Measurements from ENCODE around the gene EMX1.

The EMX1 gene

GRCh38 chr2:72917138-72917876, at the start of gene EMX1:
TSS of gene EMX1 (plus strand) at chr2:72917519. CDS start at chr2:72917853, 334 bp downstream.
- H3K9ac ChIP-seq (ENCODE audit: low read length), result no peak within 1 kb of the TSS
- peaks cover 5% of the 10 kb centered on the region for H3K9me3 ChIP-seq (ENCODE audit: low read length)
- H3K27me3 ChIP-seq (ENCODE audit: control insufficient read depth in 1 of 2, insufficient read depth in 2 of 2, low read length in 2 of 2), result peaks cover 73 to 95% of the 10 kb centered on the region in 2 donors
- no peaks in the 10 kb centered on the region for H3K36me3 ChIP-seq (ENCODE audit: insufficient read depth, low read length)
- peaks cover 33% of the 10 kb centered on the region for H3K4me1 ChIP-seq (ENCODE audit: insufficient read depth, low read length)
- H3K4me3 ChIP-seq (ENCODE audit: low read depth in 1 of 2, low read length in 2 of 2), result peak within 1 kb of the TSS; percentile 38 to 49
- no peak within 1 kb of the TSS for H3K27ac ChIP-seq (ENCODE audit: low read depth, low read length)

DNA sequence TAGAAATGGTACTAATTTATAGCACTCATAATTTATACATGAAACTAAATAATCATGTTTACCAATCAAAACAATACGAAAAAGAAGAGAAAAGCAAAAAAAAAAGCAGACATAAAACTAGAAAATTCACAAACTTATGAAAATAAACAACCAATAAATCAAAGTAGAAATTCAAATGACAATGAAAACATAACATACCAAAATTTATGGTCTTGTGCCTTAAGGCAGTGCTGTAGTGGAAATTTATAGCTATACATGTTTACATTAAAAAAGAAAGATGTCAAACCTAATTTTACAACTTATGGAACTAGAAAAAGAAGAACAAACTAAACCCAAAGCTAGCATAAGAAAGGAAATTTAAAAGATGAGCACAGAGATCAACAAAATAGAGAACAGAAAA, 46.3 kb upstream of the EMX1 start:
- no peak overlapping the region for H3K4me3 ChIP-seq (ENCODE audit: low read depth in 1 of 2, low read length in 2 of 2)
- no peaks in the 10 kb centered on the region for H3K27me3 ChIP-seq (ENCODE audit: control insufficient read depth in 1 of 2, insufficient read depth in 2 of 2, low read length in 2 of 2)
- H3K9me3 ChIP-seq (ENCODE audit: low read length), result no peaks in the 10 kb centered on the region
- H3K9ac ChIP-seq (ENCODE audit: low read length), result no peak overlapping the region
- no peak overlapping the region for H3K27ac ChIP-seq (ENCODE audit: low read depth, low read length)
- H3K36me3 ChIP-seq (ENCODE audit: insufficient read depth, low read length), result no peaks in the 10 kb centered on the region
- H3K4me1 ChIP-seq (ENCODE audit: insufficient read depth, low read length), result no peaks in the 10 kb centered on the region

- Histone ChIP-seq H3K9ac (ENCODE audit: low read length) (no peak overlapping the region), H3K27me3 (ENCODE audit: control insufficient read depth in 1 of 2, insufficient read depth in 2 of 2, low read length in 2 of 2) (no peaks in the 10 kb centered on the region), H3K27ac (ENCODE audit: low read depth, low read length) (no peak overlapping the region), H3K4me1 (ENCODE audit: insufficient read depth, low read length) (no peaks in the 10 kb centered on the region), H3K36me3 (ENCODE audit: insufficient read depth, low read length) (no peaks in the 10 kb centered on the region), H3K4me3 (ENCODE audit: low read depth in 1 of 2, low read length in 2 of 2) (no peak overlapping the region), H3K9me3 (ENCODE audit: low read length) (no peaks in the 10 kb centered on the region)
These were observed 45.4 kb upstream of the EMX1 start for GRCh38 chr2:72871880-72872279.

DNA sequence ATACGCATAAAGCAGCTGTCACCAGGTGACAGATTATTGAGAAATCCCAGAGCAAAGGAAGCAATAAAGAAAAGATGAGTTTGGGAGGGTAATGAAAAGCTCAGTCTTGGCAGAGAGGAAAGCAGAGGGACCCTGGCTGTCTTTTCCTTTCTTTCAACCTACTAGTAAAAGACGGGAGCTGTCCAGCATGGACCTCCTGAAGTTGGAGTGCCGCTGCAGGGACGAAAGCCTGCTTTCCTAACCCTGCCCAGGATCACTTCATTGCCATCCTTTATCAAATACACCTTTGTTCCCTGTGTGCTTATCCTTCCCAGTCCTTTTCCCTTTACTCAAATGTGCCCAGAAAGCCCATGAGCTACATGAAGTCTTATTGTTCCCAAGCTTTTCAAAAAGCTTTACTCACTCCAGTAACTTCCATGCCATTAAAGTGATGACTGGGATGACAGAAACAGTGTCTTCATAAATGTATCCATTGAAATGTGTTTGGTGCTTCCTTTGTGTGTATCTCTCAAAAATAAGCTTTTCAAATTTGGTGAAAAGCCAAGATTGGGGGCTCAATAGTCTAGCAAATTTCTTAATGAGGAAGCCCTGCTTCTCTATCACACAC, 33.9 kb upstream of the EMX1 start:
- Histone ChIP-seq H3K9ac (ENCODE audit: low read length) (no peak overlapping the region), H3K9me3 (ENCODE audit: low read length) (no peaks in the 10 kb centered on the region), H3K4me1 (ENCODE audit: insufficient read depth, low read length) (peaks cover 11% of the 10 kb centered on the region)

GRCh38 chr2:72886505-72887031, 30.8 kb upstream of the EMX1 start:
- Histone ChIP-seq H3K9me3 (ENCODE audit: low read length) (no peaks in the 10 kb centered on the region), H3K27ac (ENCODE audit: low read depth, low read length) (peak overlapping the region; percentile 90), H3K36me3 (ENCODE audit: insufficient read depth, low read length) (peaks cover 7% of the 10 kb centered on the region), H3K4me1 (ENCODE audit: insufficient read depth, low read length) (peaks cover 23% of the 10 kb centered on the region), H3K27me3 (ENCODE audit: control insufficient read depth in 1 of 2, insufficient read depth in 2 of 2, low read length in 2 of 2) (no peaks in the 10 kb centered on the region), H3K4me3 (ENCODE audit: low read depth in 1 of 2, low read length in 2 of 2) (peak overlapping the region; percentile 66 to 81), H3K9ac (ENCODE audit: low read length) (no peak overlapping the region)

More for the DNA sequence above, 33.9 kb upstream of the EMX1 start:
- Histone ChIP-seq H3K27ac (ENCODE audit: low read depth, low read length) (no peak overlapping the region), H3K36me3 (ENCODE audit: insufficient read depth, low read length) (no peaks in the 10 kb centered on the region), H3K27me3 (ENCODE audit: control insufficient read depth in 1 of 2, insufficient read depth in 2 of 2, low read length in 2 of 2) (no peaks in the 10 kb centered on the region), H3K4me3 (ENCODE audit: low read depth in 1 of 2, low read length in 2 of 2) (no peak overlapping the region)

DNA sequence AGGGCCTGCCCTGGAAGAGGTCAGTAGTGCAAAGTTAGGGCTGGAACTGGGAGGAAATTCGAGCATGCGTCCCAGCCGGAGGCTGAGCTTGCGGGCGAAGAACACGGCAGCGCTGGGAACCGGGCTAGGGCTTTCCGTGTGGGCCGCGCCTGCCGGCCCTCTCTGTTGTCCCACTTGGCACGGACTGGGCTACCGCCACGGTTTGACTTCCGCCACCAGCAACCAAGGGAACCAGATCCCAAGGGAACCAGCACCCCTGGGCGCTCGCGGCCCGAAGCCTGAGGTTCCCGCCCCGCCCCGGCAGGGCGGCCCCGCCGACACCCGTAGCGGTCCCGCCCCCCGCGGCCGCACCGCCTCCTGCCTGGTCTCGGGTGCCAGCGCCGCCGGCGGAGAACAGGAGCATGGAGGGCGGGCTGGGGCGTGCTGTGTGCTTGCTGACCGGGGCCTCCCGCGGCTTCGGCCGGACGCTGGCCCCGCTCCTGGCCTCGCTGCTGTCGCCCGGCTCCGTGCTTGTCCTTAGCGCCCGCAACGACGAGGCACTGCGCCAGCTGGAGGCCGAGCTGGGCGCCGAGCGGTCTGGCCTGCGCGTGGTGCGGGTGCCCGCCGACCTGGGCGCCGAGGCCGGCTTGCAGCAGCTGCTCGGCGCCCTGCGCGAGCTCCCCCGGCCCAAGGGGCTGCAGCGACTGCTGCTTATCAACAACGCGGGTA, 30.1 kb upstream of the EMX1 start, which contains the start of gene SPR:
Gene SPR (plus strand): TSS at position 377 of the 708 bp plus-strand sequence. CDS start 25 bp downstream, at position 402.
- Histone ChIP-seq H3K4me3 (ENCODE audit: low read depth in 1 of 2, low read length in 2 of 2) (peak within 1 kb of the TSS; percentile 66 to 81), H3K9ac (ENCODE audit: low read length) (peak within 1 kb of the TSS; percentile 28), H3K4me1 (ENCODE audit: insufficient read depth, low read length) (peaks cover 23% of the 10 kb centered on the region), H3K27me3 (ENCODE audit: control insufficient read depth in 1 of 2, insufficient read depth in 2 of 2, low read length in 2 of 2) (no peaks in the 10 kb centered on the region), H3K27ac (ENCODE audit: low read depth, low read length) (peak within 1 kb of the TSS; percentile 90), H3K36me3 (ENCODE audit: insufficient read depth, low read length) (peaks cover 13% of the 10 kb centered on the region), H3K9me3 (ENCODE audit: low read length) (no peaks in the 10 kb centered on the region)

- H3K9ac ChIP-seq (ENCODE audit: low read length), result peak overlapping the region; percentile 28
- peak overlapping the region; percentile 66 to 81 for H3K4me3 ChIP-seq (ENCODE audit: low read depth in 1 of 2, low read length in 2 of 2)
- peak overlapping the region; percentile 90 for H3K27ac ChIP-seq (ENCODE audit: low read depth, low read length)
These were observed 29.4 kb upstream of the EMX1 start for GRCh38 chr2:72887740-72888437.

GRCh38 chr2:72888438-72889202, 28.7 kb upstream of the EMX1 start:
- H3K9ac ChIP-seq (ENCODE audit: low read length), result no peak overlapping the region
- H3K9me3 ChIP-seq (ENCODE audit: low read length), result no peaks in the 10 kb centered on the region
- H3K4me3 ChIP-seq (ENCODE audit: low read depth in 1 of 2, low read length in 2 of 2), result peak overlapping the region; percentile 66 to 81
- H3K4me1 ChIP-seq (ENCODE audit: insufficient read depth, low read length), result peaks cover 23% of the 10 kb centered on the region
- peaks cover 0 to 4% of the 10 kb centered on the region in 2 donors for H3K27me3 ChIP-seq (ENCODE audit: control insufficient read depth in 1 of 2, insufficient read depth in 2 of 2, low read length in 2 of 2)
- peaks cover 17% of the 10 kb centered on the region for H3K36me3 ChIP-seq (ENCODE audit: insufficient read depth, low read length)
- H3K27ac ChIP-seq (ENCODE audit: low read depth, low read length), result no peak overlapping the region

More at GRCh38 chr2:72887740-72888437, 29.4 kb upstream of the EMX1 start:
- H3K36me3 ChIP-seq (ENCODE audit: insufficient read depth, low read length), result peaks cover 17% of the 10 kb centered on the region
- H3K4me1 ChIP-seq (ENCODE audit: insufficient read depth, low read length), result peaks cover 23% of the 10 kb centered on the region
- no peaks in the 10 kb centered on the region for H3K9me3 ChIP-seq (ENCODE audit: low read length)
- no peaks in the 10 kb centered on the region for H3K27me3 ChIP-seq (ENCODE audit: control insufficient read depth in 1 of 2, insufficient read depth in 2 of 2, low read length in 2 of 2)

DNA sequence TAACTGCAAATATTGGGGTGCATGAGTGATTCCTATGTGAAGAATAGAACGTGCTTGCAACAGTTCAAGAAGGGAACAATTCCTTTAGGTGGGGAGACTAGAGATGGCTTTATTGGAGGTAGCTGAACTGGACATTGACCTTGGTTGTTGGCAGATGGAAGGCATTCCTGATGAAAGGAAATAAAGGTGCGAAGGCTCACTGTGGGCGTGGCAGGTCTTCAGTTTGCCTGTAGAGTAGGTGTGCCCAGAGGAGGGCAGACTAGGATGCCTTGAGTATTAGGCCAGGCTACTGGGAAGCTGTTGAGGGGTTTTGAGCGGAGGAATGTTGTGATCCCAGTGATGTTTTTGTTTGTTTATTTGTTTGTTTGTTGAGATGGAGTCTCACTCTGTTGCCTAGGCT, 27.3 kb upstream of the EMX1 start:
- Histone ChIP-seq H3K4me3 (ENCODE audit: low read depth in 1 of 2, low read length in 2 of 2) (no peak overlapping the region), H3K4me1 (ENCODE audit: insufficient read depth, low read length) (peaks cover 23% of the 10 kb centered on the region), H3K9me3 (ENCODE audit: low read length) (no peaks in the 10 kb centered on the region), H3K9ac (ENCODE audit: low read length) (no peak overlapping the region), H3K27me3 (ENCODE audit: control insufficient read depth in 1 of 2, insufficient read depth in 2 of 2, low read length in 2 of 2) (peaks cover 0 to 18% of the 10 kb centered on the region in 2 donors), H3K36me3 (ENCODE audit: insufficient read depth, low read length) (peaks cover 17% of the 10 kb centered on the region), H3K27ac (ENCODE audit: low read depth, low read length) (no peak overlapping the region)

- Histone ChIP-seq H3K4me3 (ENCODE audit: low read depth in 1 of 2, low read length in 2 of 2) (no peak overlapping the region), H3K9me3 (ENCODE audit: low read length) (no peaks in the 10 kb centered on the region), H3K4me1 (ENCODE audit: insufficient read depth, low read length) (peaks cover 23% of the 10 kb centered on the region), H3K27me3 (ENCODE audit: control insufficient read depth in 1 of 2, insufficient read depth in 2 of 2, low read length in 2 of 2) (peaks cover 0 to 25% of the 10 kb centered on the region in 2 donors), H3K27ac (ENCODE audit: low read depth, low read length) (no peak overlapping the region), H3K36me3 (ENCODE audit: insufficient read depth, low read length) (peaks cover 17% of the 10 kb centered on the region), H3K9ac (ENCODE audit: low read length) (no peak overlapping the region)
These were observed 26.1 kb upstream of the EMX1 start for GRCh38 chr2:72891091-72891818.
